ENCODE data around the gene RUNDC3A.

The RUNDC3A gene

GRCh38 chr17:44358066-44358465 is 49.7 kb downstream of the RUNDC3A start:
- no peak overlapping the region for H3K4me3 ChIP-seq (ENCODE audit: low read depth, low read length)
- no peak for DNase-seq (ENCODE audit: low read depth, low spot score)
- no peak for TF ChIP-seq CTCF (IDR thresholded peaks at IDR 0.05; ENCODE audit: insufficient read depth, low read length, missing control alignments)
- POLR2A ChIA-PET, result interaction anchor here (1.2 kb wide), 1 partner anchor 13 kb away, joined by 3 read pairs; the partner anchor contains the start of gene GRN
- CTCF ChIA-PET, result interaction anchor here (0.9 to 10.9 kb wide), 8 partner anchors 7 to 160 kb away, joined by 3 to 165 read pairs (median 9); partner anchors contain the start of gene GRN

GRCh38 chr17:44359006-44359405 is 50.6 kb downstream of the RUNDC3A start:
- DNase-seq (ENCODE audit: low read depth, low spot score), result no peak
- TF ChIP-seq CTCF (IDR thresholded peaks at IDR 0.05; ENCODE audit: insufficient read depth, low read length, missing control alignments), result no peak
- no peak overlapping the region for H3K4me3 ChIP-seq (ENCODE audit: low read depth, low read length)
- POLR2A ChIA-PET, result no interaction called here
- CTCF ChIA-PET, result interaction anchor here (0.9 to 10.9 kb wide), 8 partner anchors 8 to 164 kb away, joined by 3 to 165 read pairs (median 12); partner anchors contain the start of gene GRN

GRCh38 chr17:44359458-44360143 is 51.2 kb downstream of the RUNDC3A start:
- no peak for TF ChIP-seq CTCF (IDR thresholded peaks at IDR 0.05; ENCODE audit: insufficient read depth, low read length, missing control alignments)
- POLR2A ChIA-PET, result no interaction called here

GRCh38 chr17:44360144-44360533 is 51.7 kb downstream of the RUNDC3A start:
- POLR2A ChIA-PET, result no interaction called here
- CTCF ChIA-PET, result interaction anchor here (0.6 to 10.9 kb wide), 7 partner anchors 9 to 287 kb away, joined by 3 to 165 read pairs (median 11); no protein-coding TSS in a partner anchor

More at GRCh38 chr17:44359458-44360143, 51.2 kb downstream of the RUNDC3A start:
- no peak overlapping the region for H3K4me3 ChIP-seq (ENCODE audit: low read depth, low read length)
- CTCF ChIA-PET, result interaction anchor here (0.7 to 10.9 kb wide), 9 partner anchors 8 to 174 kb away, joined by 3 to 165 read pairs (median 11); partner anchors contain the start of gene GRN
- no peak for DNase-seq (ENCODE audit: low read depth, low spot score)

GRCh38 chr17:44360826-44361225 is 52.4 kb downstream of the RUNDC3A start:
- peak; percentile 12 for DNase-seq (ENCODE audit: low read depth, low spot score)
- CTCF ChIA-PET, result interaction anchor here (0.6 to 10.9 kb wide), 4 partner anchors 9 to 286 kb away, joined by 3 to 165 read pairs (median 9); no protein-coding TSS in a partner anchor
- TF ChIP-seq CTCF (IDR thresholded peaks at IDR 0.05; ENCODE audit: insufficient read depth, low read length, missing control alignments), result no peak
- POLR2A ChIA-PET, result no interaction called here
- H3K4me3 ChIP-seq (ENCODE audit: low read depth, low read length), result no peak overlapping the region

More at GRCh38 chr17:44360144-44360533, 51.7 kb downstream of the RUNDC3A start:
- TF ChIP-seq CTCF (IDR thresholded peaks at IDR 0.05; ENCODE audit: insufficient read depth, low read length, missing control alignments), result no peak
- H3K4me3 ChIP-seq (ENCODE audit: low read depth, low read length), result no peak overlapping the region
- DNase-seq (ENCODE audit: low read depth, low spot score), result no peak
